Measurements from ENCODE around the gene NPIPA2.
"Not testable (repeated sequence)": the region's sequence is repeated elsewhere in the genome, so short reads cannot be mapped to it uniquely, and the experiment has no call there.

The NPIPA2 gene

DNA sequence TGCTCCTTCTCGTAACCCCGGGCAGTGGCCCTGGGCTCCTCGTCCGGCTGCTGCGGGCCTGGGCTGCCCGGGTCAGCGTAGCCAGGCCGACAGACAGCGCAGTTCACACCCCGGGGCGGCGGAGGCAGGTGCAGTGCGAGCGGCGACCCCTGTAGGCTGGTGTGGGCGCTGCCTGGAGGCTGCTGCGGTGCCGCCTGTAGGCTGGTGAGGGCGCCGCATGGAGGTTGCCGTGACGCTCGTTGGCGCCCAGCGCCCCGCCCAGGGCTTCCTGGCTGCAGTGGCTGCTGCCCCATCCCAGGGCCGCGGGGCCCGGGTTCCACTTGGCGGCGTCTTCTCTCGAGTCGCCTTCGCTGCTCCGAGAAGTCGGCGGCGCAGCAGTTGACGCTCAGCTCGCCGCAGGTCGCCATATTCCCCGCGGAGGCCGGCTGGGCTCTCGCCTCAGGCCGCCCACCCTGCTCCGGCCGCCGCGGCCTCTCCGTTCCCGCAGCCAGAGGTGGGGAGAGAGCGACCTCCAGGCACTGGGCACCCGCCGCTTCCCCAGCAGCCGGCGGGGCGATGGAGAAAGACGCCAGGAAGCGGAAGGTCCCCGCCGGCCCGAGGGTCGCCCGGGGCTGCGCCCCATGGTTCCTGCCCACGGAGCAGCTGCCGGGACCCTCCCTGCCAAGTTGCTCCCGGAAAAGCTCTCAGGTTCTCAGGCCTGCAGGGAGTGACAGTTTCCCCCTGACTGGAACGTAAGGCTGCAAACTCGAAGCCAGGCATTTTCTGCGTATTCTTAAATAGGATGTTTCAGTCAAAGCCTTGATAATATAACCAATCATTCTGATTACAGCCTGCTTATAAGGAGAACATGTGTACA is at the start of gene NPIPA2:
Gene NPIPA2, plus strand, starts transcription at position 261 of the 856 bp plus-strand sequence. CDS start 5,533 bp downstream, outside the sequence.
- DNase-seq = not testable (repeated sequence)

DNA sequence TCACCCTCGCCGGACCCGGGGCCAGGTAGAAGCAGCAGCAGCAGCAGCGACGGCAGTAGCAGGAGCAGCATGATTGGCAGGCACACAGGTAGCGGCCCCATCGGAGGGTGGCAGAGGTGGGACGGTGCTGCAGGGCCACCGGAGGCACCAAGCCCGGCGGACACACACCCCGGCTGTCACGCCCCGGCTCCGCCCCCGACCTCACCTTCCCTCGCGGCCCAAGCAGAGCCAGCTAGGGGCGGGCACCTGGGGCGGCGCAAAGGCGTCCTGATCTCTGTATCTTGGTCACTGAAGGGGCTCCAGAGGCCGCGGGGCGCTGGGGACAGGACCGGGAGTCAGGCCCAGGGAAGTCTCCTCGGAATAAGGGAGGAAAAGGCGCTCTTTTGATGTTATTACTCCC is 48.2 kb upstream of the NPIPA2 start, which contains the start of gene PLA2G10:
Gene PLA2G10, minus strand, starts transcription at position 180 of the 400 bp plus-strand sequence. Its CDS starts 79 bp downstream, at position 101.
- not testable (repeated sequence) for DNase-seq

GRCh38 chr16:14701859-14702258 is 40.5 kb upstream of the NPIPA2 start:
- DNase-seq = not testable (repeated sequence)

DNA sequence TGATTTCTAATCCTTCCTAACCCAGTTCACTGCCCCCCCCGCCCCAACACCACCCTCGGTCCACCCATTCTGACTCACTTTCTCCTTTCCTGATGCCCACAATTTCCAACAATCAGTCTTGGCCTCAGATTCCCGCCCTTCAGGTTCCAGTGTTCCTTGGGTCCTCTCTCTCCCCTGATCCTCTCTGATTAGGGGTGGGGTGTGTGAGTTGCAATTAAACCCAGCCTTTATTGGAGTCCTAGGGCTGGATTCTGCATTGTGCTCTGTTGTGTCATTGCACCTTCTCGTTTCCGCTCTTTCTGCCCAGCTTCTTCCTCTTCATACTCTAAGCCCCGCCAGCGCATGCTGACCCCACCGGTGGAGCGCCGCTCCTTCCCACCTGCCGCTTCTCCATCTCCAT is 39.7 kb upstream of the NPIPA2 start:
- not testable (repeated sequence) for DNase-seq

DNA sequence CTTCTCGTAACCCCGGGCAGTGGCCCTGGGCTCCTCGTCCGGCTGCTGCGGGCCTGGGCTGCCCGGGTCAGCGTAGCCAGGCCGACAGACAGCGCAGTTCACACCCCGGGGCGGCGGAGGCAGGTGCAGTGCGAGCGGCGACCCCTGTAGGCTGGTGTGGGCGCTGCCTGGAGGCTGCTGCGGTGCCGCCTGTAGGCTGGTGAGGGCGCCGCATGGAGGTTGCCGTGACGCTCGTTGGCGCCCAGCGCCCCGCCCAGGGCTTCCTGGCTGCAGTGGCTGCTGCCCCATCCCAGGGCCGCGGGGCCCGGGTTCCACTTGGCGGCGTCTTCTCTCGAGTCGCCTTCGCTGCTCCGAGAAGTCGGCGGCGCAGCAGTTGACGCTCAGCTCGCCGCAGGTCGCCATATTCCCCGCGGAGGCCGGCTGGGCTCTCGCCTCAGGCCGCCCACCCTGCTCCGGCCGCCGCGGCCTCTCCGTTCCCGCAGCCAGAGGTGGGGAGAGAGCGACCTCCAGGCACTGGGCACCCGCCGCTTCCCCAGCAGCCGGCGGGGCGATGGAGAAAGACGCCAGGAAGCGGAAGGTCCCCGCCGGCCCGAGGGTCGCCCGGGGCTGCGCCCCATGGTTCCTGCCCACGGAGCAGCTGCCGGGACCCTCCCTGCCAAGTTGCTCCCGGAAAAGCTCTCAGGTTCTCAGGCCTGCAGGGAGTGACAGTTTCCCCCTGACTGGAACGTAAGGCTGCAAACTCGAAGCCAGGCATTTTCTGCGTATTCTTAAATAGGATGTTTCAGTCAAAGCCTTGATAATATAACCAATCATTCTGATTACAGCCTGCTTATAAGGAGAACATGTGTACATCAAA is 38.9 kb upstream of the NPIPA2 start, which contains the start of gene NPIPA3:
Gene NPIPA3, plus strand, starts transcription at position 256 of the 856 bp plus-strand sequence. CDS start 5,533 bp downstream, outside the sequence.
- DNase-seq = not testable (repeated sequence)

GRCh38 chr16:14733233-14733632 is 9.1 kb upstream of the NPIPA2 start:
- DNase-seq = not testable (repeated sequence)

DNA sequence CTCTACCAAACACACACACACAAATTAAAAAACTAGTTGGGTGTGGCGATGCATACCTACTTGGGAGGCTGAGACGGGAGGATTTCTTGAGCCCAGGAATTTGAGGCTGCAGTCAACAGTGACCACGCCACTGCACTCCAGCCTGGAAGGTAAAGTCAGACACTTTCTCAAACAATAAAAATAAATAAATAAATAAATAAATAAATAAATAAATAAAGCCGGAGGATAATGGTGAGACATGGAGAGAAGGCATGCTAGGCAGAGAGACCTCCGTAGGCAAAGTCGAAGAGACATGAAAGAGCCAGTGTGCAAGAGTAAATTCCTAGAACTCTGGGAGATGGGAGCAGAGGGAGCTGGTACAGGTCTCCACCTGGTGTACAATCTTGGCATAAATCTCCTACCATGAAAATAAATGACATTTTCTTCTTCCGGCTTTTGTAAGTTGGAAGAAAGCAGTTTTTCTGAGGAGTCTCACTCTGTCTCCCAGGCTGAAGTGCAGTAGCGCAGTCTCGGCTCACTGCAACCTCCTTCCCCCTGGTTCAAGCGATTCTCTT is 1.4 kb upstream of the NPIPA2 start:
- not testable (repeated sequence) for DNase-seq

- DNase-seq = not testable (repeated sequence)
Observed at GRCh38 chr16:14741794-14742193, 539 bp upstream of the NPIPA2 start.

GRCh38 chr16:14773654-14774053 is 31.3 kb downstream of the NPIPA2 start:
- not testable (repeated sequence) for DNase-seq

DNA sequence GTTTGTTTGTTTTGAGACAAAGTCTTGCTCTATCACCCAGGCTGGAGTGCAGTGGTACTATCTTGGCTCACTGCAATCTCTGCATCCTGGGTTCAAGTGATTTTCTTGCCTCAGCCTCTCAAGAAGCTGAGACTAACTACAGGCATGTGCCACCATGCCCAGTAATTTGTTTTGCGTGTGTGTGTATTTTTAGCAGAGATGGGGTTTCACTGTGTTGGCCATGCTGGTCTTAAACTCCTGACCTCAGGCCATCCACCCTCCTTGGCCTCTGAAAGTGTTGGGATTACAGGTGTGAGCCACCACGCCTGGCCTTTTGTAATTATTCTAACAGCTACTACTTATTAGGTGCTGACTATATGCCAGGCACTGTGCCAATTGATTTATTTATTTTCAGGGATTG is 33.3 kb downstream of the NPIPA2 start:
- DNase-seq = not testable (repeated sequence)

- DNase-seq = not testable (repeated sequence)
Observed at GRCh38 chr16:14776763-14777162, 34.4 kb downstream of the NPIPA2 start.

DNA sequence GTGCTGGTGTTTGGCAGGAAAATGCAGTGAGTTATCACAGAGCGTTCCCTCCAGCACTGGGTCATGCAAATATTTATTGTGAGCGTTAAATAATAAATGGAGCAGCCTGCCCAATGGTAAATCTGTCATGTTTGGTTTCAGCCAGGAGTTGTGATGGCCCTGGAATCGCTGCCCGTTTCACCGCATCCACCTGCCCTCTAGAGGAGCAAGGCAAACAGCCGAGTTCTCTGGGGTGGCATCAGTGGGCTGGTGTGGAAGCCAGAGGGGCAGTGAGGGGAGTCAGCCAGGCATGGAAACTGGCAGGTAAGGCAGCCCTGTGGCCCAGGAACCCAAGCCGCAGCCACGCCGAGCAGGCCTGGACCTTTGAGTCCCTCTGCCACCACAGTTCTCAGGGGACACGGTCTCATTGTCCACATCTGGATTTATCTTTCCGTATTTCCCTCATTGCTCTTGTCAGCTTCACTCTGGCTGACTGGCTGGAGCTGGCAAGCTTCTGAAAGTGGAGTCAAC is 37.1 kb downstream of the NPIPA2 start:
- not testable (repeated sequence) for DNase-seq

- DNase-seq = not testable (repeated sequence)
Observed at GRCh38 chr16:14786180-14786579, 43.8 kb downstream of the NPIPA2 start.

DNA sequence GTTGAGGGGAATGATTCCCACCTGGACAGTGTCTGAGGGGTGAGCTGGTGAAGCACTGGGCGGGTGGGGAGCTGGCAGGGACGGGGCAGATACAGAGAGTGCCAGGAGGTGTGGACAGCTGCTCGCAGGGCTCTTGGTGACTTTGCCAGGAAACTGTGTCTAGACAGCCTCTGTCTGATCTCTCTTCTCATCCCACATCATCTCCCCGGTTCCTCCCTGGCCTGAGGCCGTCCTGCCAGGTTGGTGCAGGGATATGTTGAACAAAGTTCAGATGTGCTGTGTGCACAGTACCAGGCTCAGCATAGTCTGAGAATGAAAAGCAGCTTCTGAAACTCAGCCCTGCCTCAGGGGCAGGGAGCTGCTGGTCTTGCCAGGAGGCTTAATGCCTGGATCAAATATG is 47.2 kb downstream of the NPIPA2 start:
- not testable (repeated sequence) for DNase-seq

GRCh38 chr16:14790320-14790956 is 48.1 kb downstream of the NPIPA2 start:
- DNase-seq = not testable (repeated sequence)

DNA sequence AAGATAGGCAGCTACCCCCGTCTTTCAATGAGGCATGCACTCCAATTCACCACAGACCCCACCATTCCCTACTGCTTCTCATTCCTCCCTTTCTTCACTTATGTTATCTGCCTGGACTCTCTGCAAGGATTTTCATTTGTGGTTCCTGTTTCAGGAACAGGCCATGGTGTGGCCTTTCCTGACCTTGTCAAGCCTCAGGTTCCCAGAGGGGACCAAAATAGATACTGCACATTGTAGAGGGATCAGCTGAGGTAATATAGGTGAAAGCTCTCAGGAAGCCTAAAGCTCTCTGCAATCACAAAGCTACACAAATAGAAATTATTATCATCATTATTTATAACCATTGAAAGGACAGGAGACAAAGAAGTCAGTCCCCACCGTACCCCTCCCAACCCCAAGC is 50.6 kb downstream of the NPIPA2 start:
- DNase-seq = not testable (repeated sequence)

- not testable (repeated sequence) for DNase-seq
Observed at GRCh38 chr16:14797558-14797957, 55.2 kb downstream of the NPIPA2 start.

DNA sequence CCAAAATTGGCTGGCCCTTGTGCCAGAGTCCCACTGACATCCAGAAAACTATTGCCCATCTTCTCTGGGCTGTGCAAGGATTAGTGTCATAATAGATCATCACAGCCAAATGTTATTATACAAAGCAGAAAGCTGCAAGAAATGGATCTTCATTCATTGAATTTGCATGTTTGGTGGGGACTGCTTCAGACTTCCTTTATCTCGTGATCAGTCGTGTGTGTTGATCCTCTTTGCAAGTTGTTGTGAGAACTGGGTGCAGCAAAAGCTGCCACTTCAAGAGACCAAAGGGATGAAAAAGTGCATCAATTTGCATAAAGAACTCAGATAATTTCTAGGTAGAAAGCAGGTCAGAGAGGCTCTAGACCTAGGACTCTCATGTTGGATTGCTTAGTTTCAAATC is 61.2 kb downstream of the NPIPA2 start:
- DNase-seq = not testable (repeated sequence)

DNA sequence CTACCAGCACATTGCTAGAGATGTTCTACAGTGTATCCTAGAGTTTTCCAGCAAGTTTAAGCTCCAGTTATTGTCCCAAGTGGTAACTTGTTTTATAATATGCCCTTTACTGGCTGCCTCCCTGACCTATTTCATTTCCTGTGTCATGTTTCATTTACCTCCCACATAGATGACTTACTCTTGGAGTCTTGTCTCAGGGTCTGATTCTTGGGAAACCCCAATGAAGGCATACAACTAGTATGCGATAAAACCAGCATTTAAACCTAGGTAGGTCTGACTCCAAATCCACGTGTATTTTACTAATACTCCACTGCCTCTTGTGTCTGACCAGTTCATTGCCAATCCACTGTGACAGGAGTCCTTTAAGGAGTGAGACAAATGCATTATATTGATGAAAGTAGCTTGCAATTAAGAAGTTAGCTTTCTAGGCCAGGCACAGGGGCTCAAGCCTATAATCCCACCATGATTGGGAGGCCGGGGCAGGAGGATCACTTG is 64.9 kb downstream of the NPIPA2 start:
- not testable (repeated sequence) for DNase-seq

DNA sequence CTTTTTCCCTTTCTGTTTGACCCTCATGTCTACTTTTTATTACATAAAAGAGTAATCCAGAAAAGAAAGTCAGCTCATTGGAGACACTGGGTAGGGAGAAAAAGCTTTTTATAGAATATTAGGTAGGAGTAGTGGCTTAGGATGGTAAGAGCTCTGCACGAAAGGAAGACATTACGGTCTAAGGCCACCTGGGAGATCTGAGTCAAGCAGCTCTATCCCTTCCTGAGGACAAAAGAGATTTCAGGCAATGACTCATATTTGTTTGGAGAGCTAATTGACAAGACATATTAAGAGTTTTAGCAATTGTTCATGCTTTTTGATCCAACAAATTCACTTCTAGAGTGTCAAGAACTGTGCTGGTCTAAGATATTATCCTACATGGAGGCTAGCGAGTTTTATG is 71.6 kb downstream of the NPIPA2 start:
- DNase-seq = not testable (repeated sequence)

All from NCI-H146 (cell line).